ENCODE measurements around the gene ADGRG4. TPM values are rescaled to one million over a fixed set of nuclear protein-coding genes. Genes with fewer than 3 reads are reported as not detected.

ADGRG4 gene
- total RNA-seq, 1 experiment from 2014 or later: not detected

- POLR2A ChIA-PET: no interaction called here
- intact Hi-C loops (cut with micrococcal nuclease; ENCODE audit: unreplicated experiment) (no loop called here), in situ Hi-C loops (cut with HindIII; ENCODE audit: low pct_unique_long_range_greater_than_20kb, low sequenced_read_pairs) (no loop called here)
- Histone ChIP-seq H3K4me1 (ENCODE audit: control insufficient read depth, insufficient read depth, low read length) (no peaks in the 10 kb centered on the region), H3K36me3 (ENCODE audit: control insufficient read depth, insufficient read depth, low read length) (no peaks in the 10 kb centered on the region), H3K27me3 (ENCODE audit: control insufficient read depth, insufficient read depth, low read length) (peaks cover 10% of the 10 kb centered on the region), H3K4me3 (ENCODE audit: low read depth in 2 of 2, low read length in 2 of 2) (no peak overlapping the region), H3K9me3 (ENCODE audit: control insufficient read depth, insufficient read depth, low read depth, low read length) (no peaks in the 10 kb centered on the region), H3K27ac (ENCODE audit: low read length) (no peak overlapping the region)
- no peak for TF ChIP-seq REST (IDR thresholded peaks at IDR 0.05; ENCODE audit: insufficient read depth in 1 of 2, low read depth in 2 of 2, low read length in 1 of 2)
- TF ChIP-seq TCF7L2 (IDR thresholded peaks at IDR 0.05; ENCODE audit: low read depth, low read length): no peak
- DNase-seq (ENCODE audit: low read depth, low spot score) (no peak), ATAC-seq (no peak)
- BruUV-seq (replicated peaks): no TSS peak
- CTCF ChIA-PET: no interaction called here
Observed at GRCh38 chrX:136369377-136369776, 68.6 kb downstream of the ADGRG4 start.

DNA sequence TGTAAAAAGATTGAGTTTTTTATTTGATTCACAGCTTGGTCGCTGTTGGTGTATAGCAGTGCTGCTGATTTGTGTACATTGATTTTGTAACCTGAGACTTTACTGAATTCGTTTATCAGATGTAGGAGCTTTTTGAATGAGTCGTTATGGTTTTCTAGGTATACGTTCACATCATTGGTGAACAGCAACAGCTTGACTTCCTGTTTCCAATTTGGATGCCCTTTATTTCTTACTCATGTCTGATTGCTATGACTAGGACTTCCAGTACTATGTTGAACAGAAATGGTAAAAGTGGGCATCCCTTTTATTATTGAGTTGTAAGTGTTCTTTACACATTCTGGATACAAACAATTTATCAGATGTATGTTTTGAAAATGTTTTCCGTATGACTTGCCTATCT is 76.0 kb downstream of the ADGRG4 start:
- in situ Hi-C loops (cut with HindIII; ENCODE audit: low pct_unique_long_range_greater_than_20kb, low sequenced_read_pairs): no loop called here
- Histone ChIP-seq H3K27me3 (ENCODE audit: control insufficient read depth, insufficient read depth, low read length) (no peaks in the 10 kb centered on the region; the same call in 1 of the 2 replicates), H3K4me3 (ENCODE audit: low read depth in 2 of 2, low read length in 2 of 2) (no peak overlapping the region), H3K36me3 (ENCODE audit: control insufficient read depth, insufficient read depth, low read length) (no peaks in the 10 kb centered on the region), H3K9me3 (ENCODE audit: control insufficient read depth, insufficient read depth, low read depth, low read length) (no peaks in the 10 kb centered on the region), H3K4me1 (ENCODE audit: control insufficient read depth, insufficient read depth, low read length) (no peaks in the 10 kb centered on the region), H3K27ac (ENCODE audit: low read length) (no peak overlapping the region)
- ChIA-PET CTCF (no interaction called here), POLR2A (no interaction called here)
- DNase-seq (ENCODE audit: low read depth, low spot score) (no peak), ATAC-seq (no peak)
- BruUV-seq (replicated peaks): no TSS peak
- intact Hi-C loops (cut with micrococcal nuclease; ENCODE audit: unreplicated experiment): no loop called here
- TF ChIP-seq REST (IDR thresholded peaks at IDR 0.05; ENCODE audit: insufficient read depth in 1 of 2, low read depth in 2 of 2, low read length in 1 of 2): no peak
- TF ChIP-seq SIN3A (IDR thresholded peaks at IDR 0.05; ENCODE audit: borderline replicate concordance, insufficient read depth, low read depth, low read length): no peak
- TF ChIP-seq TCF7L2 (IDR thresholded peaks at IDR 0.05; ENCODE audit: low read depth, low read length): no peak
- TF ChIP-seq POLR2AphosphoS5 (IDR thresholded peaks at IDR 0.05; ENCODE audit: low read depth, low read length): no peak
- TF ChIP-seq, protein P1, sequence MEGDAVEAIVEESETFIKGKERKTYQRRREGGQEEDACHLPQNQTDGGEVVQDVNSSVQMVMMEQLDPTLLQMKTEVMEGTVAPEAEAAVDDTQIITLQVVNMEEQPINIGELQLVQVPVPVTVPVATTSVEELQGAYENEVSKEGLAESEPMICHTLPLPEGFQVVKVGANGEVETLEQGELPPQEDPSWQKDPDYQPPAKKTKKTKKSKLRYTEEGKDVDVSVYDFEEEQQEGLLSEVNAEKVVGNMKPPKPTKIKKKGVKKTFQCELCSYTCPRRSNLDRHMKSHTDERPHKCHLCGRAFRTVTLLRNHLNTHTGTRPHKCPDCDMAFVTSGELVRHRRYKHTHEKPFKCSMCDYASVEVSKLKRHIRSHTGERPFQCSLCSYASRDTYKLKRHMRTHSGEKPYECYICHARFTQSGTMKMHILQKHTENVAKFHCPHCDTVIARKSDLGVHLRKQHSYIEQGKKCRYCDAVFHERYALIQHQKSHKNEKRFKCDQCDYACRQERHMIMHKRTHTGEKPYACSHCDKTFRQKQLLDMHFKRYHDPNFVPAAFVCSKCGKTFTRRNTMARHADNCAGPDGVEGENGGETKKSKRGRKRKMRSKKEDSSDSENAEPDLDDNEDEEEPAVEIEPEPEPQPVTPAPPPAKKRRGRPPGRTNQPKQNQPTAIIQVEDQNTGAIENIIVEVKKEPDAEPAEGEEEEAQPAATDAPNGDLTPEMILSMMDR (IDR thresholded peaks at IDR 0.05): no peak
